Glutamatergic neuron (in vitro differentiated cells): ENCODE results near the gene FRMD4A. TPM values are rescaled to one million over a fixed set of nuclear protein-coding genes. Genes with fewer than 3 reads are reported as not detected.

Source experiments
- DNase-seq: peaks from one replicate; pipeline ENCODE4 v3.0.0; 2022
- H3K27ac Mint-ChIP-seq: one replicate; pipeline ENCODE4 v1.8.0; 2020; ENCODE audit warnings: mild to moderate bottlenecking, mixed read lengths, inconsistent platforms; ENCODE audit not compliant: unreplicated experiment
- H3K27me3 Mint-ChIP-seq: one replicate; pipeline ENCODE4 v1.8.0; 2020; ENCODE audit warnings: mild to moderate bottlenecking, moderate library complexity, mixed read lengths, inconsistent platforms; ENCODE audit not compliant: unreplicated experiment
- H3K36me3 Mint-ChIP-seq: one replicate; pipeline ENCODE4 v1.8.0; 2020; ENCODE audit warnings: mild to moderate bottlenecking, mixed read lengths, inconsistent platforms; ENCODE audit not compliant: unreplicated experiment
- H3K4me1 Mint-ChIP-seq: one replicate; pipeline ENCODE4 v1.8.0; 2020; ENCODE audit warnings: mild to moderate bottlenecking, low read depth, mixed read lengths, inconsistent platforms; ENCODE audit not compliant: unreplicated experiment
- H3K4me3 Mint-ChIP-seq: one replicate; pipeline ENCODE4 v1.8.0; 2020; ENCODE audit warnings: mild to moderate bottlenecking, mixed read lengths, inconsistent platforms; ENCODE audit not compliant: unreplicated experiment
- H3K9me3 Mint-ChIP-seq: one replicate; pipeline ENCODE4 v1.8.0; 2020; ENCODE audit warnings: mild to moderate bottlenecking, moderate library complexity, mixed read lengths, inconsistent platforms; ENCODE audit not compliant: unreplicated experiment
- total RNA-seq: library from RNA; stranded (reverse); fragmentation: NEBNext Ultra II Directional; extraction: Animal tissue kit (Norgen Biotek cat#: 25700); gene quantifications from one replicate; pipeline ENCODE4 v1.2.1, GENCODE V29; 2021; ENCODE audit not compliant: unreplicated experiment
- TF ChIP-seq, protein P1 (sequence below): fragments of 200-600 bp; sonication (generic); IDR thresholded peaks from one replicate; pipeline ENCODE4 v1.5.0; 2021; ENCODE audit not compliant: partially characterized antibody, unreplicated experiment

Gene FRMD4A
- total RNA-seq, 1 donor from 2014 or later: 70.6 TPM

GRCh38 chr10:13916384-13916947, 414.3 kb downstream of the FRMD4A start:
- TF ChIP-seq, protein P1, sequence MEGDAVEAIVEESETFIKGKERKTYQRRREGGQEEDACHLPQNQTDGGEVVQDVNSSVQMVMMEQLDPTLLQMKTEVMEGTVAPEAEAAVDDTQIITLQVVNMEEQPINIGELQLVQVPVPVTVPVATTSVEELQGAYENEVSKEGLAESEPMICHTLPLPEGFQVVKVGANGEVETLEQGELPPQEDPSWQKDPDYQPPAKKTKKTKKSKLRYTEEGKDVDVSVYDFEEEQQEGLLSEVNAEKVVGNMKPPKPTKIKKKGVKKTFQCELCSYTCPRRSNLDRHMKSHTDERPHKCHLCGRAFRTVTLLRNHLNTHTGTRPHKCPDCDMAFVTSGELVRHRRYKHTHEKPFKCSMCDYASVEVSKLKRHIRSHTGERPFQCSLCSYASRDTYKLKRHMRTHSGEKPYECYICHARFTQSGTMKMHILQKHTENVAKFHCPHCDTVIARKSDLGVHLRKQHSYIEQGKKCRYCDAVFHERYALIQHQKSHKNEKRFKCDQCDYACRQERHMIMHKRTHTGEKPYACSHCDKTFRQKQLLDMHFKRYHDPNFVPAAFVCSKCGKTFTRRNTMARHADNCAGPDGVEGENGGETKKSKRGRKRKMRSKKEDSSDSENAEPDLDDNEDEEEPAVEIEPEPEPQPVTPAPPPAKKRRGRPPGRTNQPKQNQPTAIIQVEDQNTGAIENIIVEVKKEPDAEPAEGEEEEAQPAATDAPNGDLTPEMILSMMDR: no peak
- peaks cover 11% of the 10 kb centered on the region for H3K4me1 Mint-ChIP-seq
- no peak for DNase-seq
- no peaks in the 10 kb centered on the region for H3K27me3 Mint-ChIP-seq
- no peaks in the 10 kb centered on the region for H3K36me3 Mint-ChIP-seq
- peaks cover 6% of the 10 kb centered on the region for H3K9me3 Mint-ChIP-seq
- H3K27ac Mint-ChIP-seq: no peak overlapping the region
- H3K4me3 Mint-ChIP-seq: no peak overlapping the region

GRCh38 chr10:13915710-13916109, 415.0 kb downstream of the FRMD4A start:
- H3K9me3 Mint-ChIP-seq: peaks cover 6% of the 10 kb centered on the region
- H3K4me3 Mint-ChIP-seq: no peak overlapping the region
- TF ChIP-seq, protein P1: no peak
- H3K4me1 Mint-ChIP-seq: peaks cover 11% of the 10 kb centered on the region
- H3K27me3 Mint-ChIP-seq: no peaks in the 10 kb centered on the region
- peak; percentile 21 for DNase-seq
- no peak overlapping the region for H3K27ac Mint-ChIP-seq
- H3K36me3 Mint-ChIP-seq: no peaks in the 10 kb centered on the region

DNA sequence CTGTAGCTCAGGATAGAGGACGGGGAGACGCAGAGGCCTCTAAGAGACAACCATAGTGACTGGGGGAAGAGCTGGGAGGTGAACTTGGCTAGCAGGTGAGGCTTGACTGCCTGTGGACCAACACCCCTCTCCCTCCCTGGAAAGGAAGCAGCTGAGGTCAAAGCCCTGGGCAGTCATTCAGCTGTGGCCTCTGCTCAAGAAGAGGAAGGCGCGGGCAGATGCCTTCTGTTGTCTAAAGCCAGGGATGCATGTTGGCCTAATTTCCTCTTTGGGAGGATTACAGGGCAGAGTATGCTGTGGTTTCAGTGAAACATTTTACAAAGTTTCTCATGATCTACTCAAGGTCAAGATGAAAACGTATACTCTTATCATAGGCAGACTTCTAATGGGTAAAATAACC, 416.8 kb downstream of the FRMD4A start:
- TF ChIP-seq, protein P1: no peak
- DNase-seq: no peak
- H3K36me3 Mint-ChIP-seq: no peaks in the 10 kb centered on the region
- H3K27ac Mint-ChIP-seq: no peak overlapping the region
- H3K4me3 Mint-ChIP-seq: no peak overlapping the region
- H3K9me3 Mint-ChIP-seq: peaks cover 7% of the 10 kb centered on the region
- no peaks in the 10 kb centered on the region for H3K27me3 Mint-ChIP-seq
- H3K4me1 Mint-ChIP-seq: peaks cover 11% of the 10 kb centered on the region

- Mint-ChIP-seq H3K9me3 (peaks cover 3% of the 10 kb centered on the region), H3K27ac (no peak overlapping the region), H3K4me3 (no peak overlapping the region), H3K27me3 (no peaks in the 10 kb centered on the region), H3K4me1 (peaks cover 11% of the 10 kb centered on the region), H3K36me3 (no peaks in the 10 kb centered on the region)
- DNase-seq: no peak
- TF ChIP-seq, protein P1: no peak
These were observed 418.8 kb downstream of the FRMD4A start for GRCh38 chr10:13911821-13912520.
